Astrocyte (in vitro differentiated cells and primary cell): ENCODE measurements around the gene EDIL3. TPM values are rescaled to one million over a fixed set of nuclear protein-coding genes. Genes with fewer than 3 reads are reported as not detected.

Source experiments
- DNase-seq: peaks from one replicate; pipeline ENCODE4 v3.0.0-alpha.2; 2010; ENCODE audit warnings: low read depth
- FAIRE-seq: peaks from 2 replicates; lab custom pipeline; 2011; peaks lifted over from hg19 to GRCh38; lab: Jason Lieb, UNC
- H2AFZ ChIP-seq: 2 replicates; pipeline ENCODE4 v1.6.0; 2012; ENCODE audit warnings: low read depth, low read length, inconsistent platforms
- H3K27ac ChIP-seq: 2 replicates; pipeline ENCODE4 v1.5.1; 2011; ENCODE audit warnings: low read depth, low read length, inconsistent platforms
- H3K27me3 ChIP-seq: 2 replicates; pipeline ENCODE4 v1.6.0; 2011; ENCODE audit warnings: low read length, inconsistent platforms; ENCODE audit not compliant: insufficient read depth
- H3K36me3 ChIP-seq: 2 replicates; pipeline ENCODE4 v1.5.1; 2011; ENCODE audit warnings: low read length, inconsistent platforms; ENCODE audit not compliant: insufficient read depth
- H3K4me1 ChIP-seq: 2 replicates; pipeline ENCODE4 v1.5.1; 2011; ENCODE audit warnings: low read length, inconsistent platforms; ENCODE audit not compliant: insufficient read depth
- H3K4me2 ChIP-seq: 2 replicates; pipeline ENCODE4 v1.6.0; 2012; ENCODE audit warnings: low read length, inconsistent platforms
- H3K4me3 ChIP-seq: 2 replicates; pipeline ENCODE4 v1.5.1; 2011; ENCODE audit warnings: low read depth, mild to moderate bottlenecking, low read length, inconsistent platforms; ENCODE audit not compliant: insufficient read depth
- H3K79me2 ChIP-seq: 2 replicates; pipeline ENCODE4 v1.6.0; 2012; ENCODE audit warnings: mild to moderate bottlenecking, low read length, inconsistent platforms; ENCODE audit not compliant: insufficient read depth
- H3K9ac ChIP-seq: 2 replicates; pipeline ENCODE4 v1.6.0; 2012; ENCODE audit warnings: mild to moderate bottlenecking, low read length, inconsistent platforms
- H3K9me3 ChIP-seq: 2 replicates; pipeline ENCODE4 v1.5.1; 2012; ENCODE audit warnings: low read depth, mild to moderate bottlenecking, low read length, inconsistent platforms; ENCODE audit not compliant: insufficient read depth
- H4K20me1 ChIP-seq: 2 replicates; pipeline ENCODE4 v1.6.0; 2012; ENCODE audit warnings: low read length, inconsistent platforms; ENCODE audit not compliant: insufficient read depth
- H3K27ac Mint-ChIP-seq: one replicate; pipeline ENCODE4 v1.8.0; 2021; ENCODE audit warnings: mild to moderate bottlenecking, mixed read lengths; ENCODE audit not compliant: unreplicated experiment
- H3K27me3 Mint-ChIP-seq: one replicate; pipeline ENCODE4 v1.8.0; 2021; ENCODE audit warnings: low read depth, mixed read lengths; ENCODE audit not compliant: unreplicated experiment
- H3K36me3 Mint-ChIP-seq: one replicate; pipeline ENCODE4 v1.8.0; 2021; ENCODE audit warnings: low read depth, mixed read lengths; ENCODE audit not compliant: unreplicated experiment
- H3K4me1 Mint-ChIP-seq: one replicate; pipeline ENCODE4 v1.8.0; 2021; ENCODE audit warnings: low read depth, mixed read lengths; ENCODE audit not compliant: unreplicated experiment
- H3K4me3 Mint-ChIP-seq: one replicate; pipeline ENCODE4 v1.8.0; 2021; ENCODE audit warnings: mild to moderate bottlenecking, moderate library complexity, mixed read lengths; ENCODE audit not compliant: unreplicated experiment
- H3K9me3 Mint-ChIP-seq: one replicate; pipeline ENCODE4 v1.8.0; 2021; ENCODE audit warnings: mild to moderate bottlenecking, mixed read lengths; ENCODE audit not compliant: unreplicated experiment
- CTCF ChIP-seq: IDR thresholded peaks from 2 replicates; pipeline ENCODE4 v1.5.1; 2011; ENCODE audit warnings: low read depth, mild to moderate bottlenecking, inconsistent platforms, low read length, moderate library complexity; ENCODE audit not compliant: insufficient read depth
- EZH2 ChIP-seq: IDR thresholded peaks from 2 replicates; pipeline ENCODE4 v1.6.1; 2012; ENCODE audit warnings: mild to moderate bottlenecking, low read length, inconsistent platforms; ENCODE audit not compliant: insufficient read depth
- total RNA-seq: library from RNA; stranded (reverse); gene quantifications from 2 replicates; pipeline ENCODE4 v1.2.1, GENCODE V29; 2021

The EDIL3 gene
- total RNA-seq, 1 donor from 2014 or later = 226 TPM

- no peak overlapping the region for H3K27ac Mint-ChIP-seq
- DNase-seq (no peak), FAIRE-seq (no peak)
- Histone ChIP-seq H3K9ac (no peak overlapping the region), H3K27ac (no peak overlapping the region), H3K4me1 (no peaks in the 10 kb centered on the region), H3K27me3 (no peaks in the 10 kb centered on the region), H3K9me3 (no peaks in the 10 kb centered on the region), H3K36me3 (peaks cover 12% of the 10 kb centered on the region), H3K4me2 (no peak overlapping the region), H3K4me3 (no peak overlapping the region), H2AFZ (no peak overlapping the region), H4K20me1 (no peaks in the 10 kb centered on the region), H3K79me2 (no peaks in the 10 kb centered on the region)
- H3K4me1 Mint-ChIP-seq = peaks cover 1% of the 10 kb centered on the region
- no peak overlapping the region for H3K4me3 Mint-ChIP-seq
- TF ChIP-seq EZH2 = no peak
- TF ChIP-seq CTCF = no peak
- H3K27me3 Mint-ChIP-seq = no peaks in the 10 kb centered on the region
- H3K9me3 Mint-ChIP-seq = no peaks in the 10 kb centered on the region
- H3K36me3 Mint-ChIP-seq = peaks cover 2% of the 10 kb centered on the region
Observed at GRCh38 chr5:84131372-84131771, 253.3 kb downstream of the EDIL3 start.

GRCh38 chr5:84130006-84130580, 254.6 kb downstream of the EDIL3 start:
- H3K4me1 ChIP-seq = no peaks in the 10 kb centered on the region
- no peak overlapping the region for H3K4me2 ChIP-seq
- Mint-ChIP-seq H3K36me3 (peaks cover 4% of the 10 kb centered on the region), H3K9me3 (no peaks in the 10 kb centered on the region), H3K27me3 (no peaks in the 10 kb centered on the region), H3K27ac (no peak overlapping the region), H3K4me1 (peaks cover 1% of the 10 kb centered on the region), H3K4me3 (no peak overlapping the region)
- H3K9me3 ChIP-seq = no peaks in the 10 kb centered on the region
- no peak overlapping the region for H3K27ac ChIP-seq
- peaks cover 7% of the 10 kb centered on the region for H3K36me3 ChIP-seq
- no peak for FAIRE-seq
- H3K27me3 ChIP-seq = no peaks in the 10 kb centered on the region
- DNase-seq = no peak
- H3K4me3 ChIP-seq = no peak overlapping the region
- TF ChIP-seq EZH2 = no peak
- TF ChIP-seq CTCF = no peak
- no peak overlapping the region for H3K9ac ChIP-seq
- H4K20me1 ChIP-seq = no peaks in the 10 kb centered on the region
- no peaks in the 10 kb centered on the region for H3K79me2 ChIP-seq
- no peak overlapping the region for H2AFZ ChIP-seq

- no peak overlapping the region for H3K27ac ChIP-seq
- no peaks in the 10 kb centered on the region for H3K9me3 ChIP-seq
- TF ChIP-seq CTCF (no peak), EZH2 (no peak)
- H3K4me3 Mint-ChIP-seq = no peak overlapping the region
- H3K27me3 ChIP-seq = no peaks in the 10 kb centered on the region
- peaks cover 7% of the 10 kb centered on the region for H3K36me3 ChIP-seq
- no peak overlapping the region for H3K27ac Mint-ChIP-seq
- FAIRE-seq = no peak
- no peaks in the 10 kb centered on the region for H3K9me3 Mint-ChIP-seq
- peaks cover 9% of the 10 kb centered on the region for H3K36me3 Mint-ChIP-seq
- no peak overlapping the region for H3K4me3 ChIP-seq
- DNase-seq = no peak
- no peak overlapping the region for H3K4me2 ChIP-seq
- no peak overlapping the region for H2AFZ ChIP-seq
- no peaks in the 10 kb centered on the region for H3K79me2 ChIP-seq
- H4K20me1 ChIP-seq = no peaks in the 10 kb centered on the region
- H3K9ac ChIP-seq = no peak overlapping the region
- H3K4me1 Mint-ChIP-seq = no peaks in the 10 kb centered on the region
- H3K4me1 ChIP-seq = no peaks in the 10 kb centered on the region
- no peaks in the 10 kb centered on the region for H3K27me3 Mint-ChIP-seq
Observed at GRCh38 chr5:84125216-84125615, 259.5 kb downstream of the EDIL3 start.
